GM21360 (cell line): ENCODE measurements around the gene DSCAM.
"Not testable (repeated sequence)": the region's sequence is repeated elsewhere in the genome, so short reads cannot be mapped to it uniquely, and the experiment has no call there.

Source experiments
- ATAC-seq: cut with Tn5 transposase; IDR thresholded peaks from one replicate; pipeline ENCODE4 v1.9.1; 2021; ENCODE audit warnings: mild to moderate bottlenecking, moderate library complexity; ENCODE audit not compliant: unreplicated experiment

Gene DSCAM

DNA sequence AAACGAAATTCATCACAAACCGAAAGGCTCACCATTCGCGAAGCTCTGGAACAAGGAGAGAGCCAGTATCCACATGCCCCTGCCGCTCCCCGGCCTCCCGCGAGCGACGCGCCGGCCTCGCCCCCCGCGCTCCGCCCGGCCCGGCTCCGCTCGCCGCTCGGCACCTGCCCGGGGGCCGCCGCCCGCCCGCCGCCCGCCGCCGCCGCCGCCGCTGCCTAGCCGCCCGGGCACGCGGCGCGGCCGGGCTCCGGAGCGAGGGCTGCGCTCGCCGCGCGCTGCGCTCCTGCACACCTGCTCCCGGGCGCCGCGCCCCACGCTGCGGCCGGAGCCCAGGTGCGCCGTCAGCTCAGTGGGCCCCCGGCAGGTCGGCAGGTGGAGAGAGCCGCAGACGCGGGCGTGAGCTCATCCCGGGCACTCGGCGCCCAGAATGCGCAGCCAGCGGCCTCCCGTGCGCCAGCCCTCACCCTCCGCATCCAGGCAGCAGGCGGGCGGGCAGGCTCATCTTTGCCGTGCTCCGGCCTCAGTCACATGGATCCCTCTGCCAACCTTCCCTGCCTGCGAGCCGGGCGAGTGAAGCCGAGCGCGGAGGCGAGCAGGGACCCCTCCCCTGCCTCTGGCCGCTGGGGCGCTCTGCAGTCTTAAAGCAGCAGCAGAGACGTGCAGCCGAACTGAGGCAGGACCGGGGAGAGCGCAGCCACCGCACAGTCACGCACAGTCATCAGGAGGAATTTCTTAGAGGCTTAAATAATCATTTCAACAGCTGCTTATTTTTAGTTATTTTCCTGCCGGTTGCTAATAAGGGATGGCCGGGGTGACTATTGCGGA lies at the start of gene DSCAM:
DSCAM (minus strand) TSS at position 572 of the 825 bp plus-strand sequence; CDS start at position 75, 497 bp downstream.
- ATAC-seq, result no peak

DNA sequence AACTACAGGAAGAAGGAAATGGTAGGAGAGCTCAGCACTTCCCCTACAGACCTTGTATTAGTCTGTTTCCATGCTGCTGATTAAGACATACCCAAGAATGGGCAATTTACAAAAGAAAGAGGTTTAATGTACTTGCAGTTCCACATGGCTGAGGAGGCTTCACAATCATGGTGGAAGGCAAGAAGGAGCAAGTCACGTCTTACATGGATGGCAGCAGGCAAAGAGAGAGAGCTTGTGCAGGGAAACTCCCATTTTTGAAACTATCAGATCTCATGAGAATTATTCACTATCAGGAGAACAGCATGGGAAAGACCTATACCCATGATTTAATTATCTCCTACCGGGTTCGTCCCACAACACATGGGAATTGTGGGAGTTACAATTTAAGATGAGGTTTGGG lies 48.7 kb upstream of the DSCAM start:
- ATAC-seq, result not testable (repeated sequence)

- no peak for ATAC-seq
These were observed 40.0 kb upstream of the DSCAM start for GRCh38 chr21:40886931-40887330.

GRCh38 chr21:40886006-40886405 lies 39.0 kb upstream of the DSCAM start:
- ATAC-seq, result no peak

DNA sequence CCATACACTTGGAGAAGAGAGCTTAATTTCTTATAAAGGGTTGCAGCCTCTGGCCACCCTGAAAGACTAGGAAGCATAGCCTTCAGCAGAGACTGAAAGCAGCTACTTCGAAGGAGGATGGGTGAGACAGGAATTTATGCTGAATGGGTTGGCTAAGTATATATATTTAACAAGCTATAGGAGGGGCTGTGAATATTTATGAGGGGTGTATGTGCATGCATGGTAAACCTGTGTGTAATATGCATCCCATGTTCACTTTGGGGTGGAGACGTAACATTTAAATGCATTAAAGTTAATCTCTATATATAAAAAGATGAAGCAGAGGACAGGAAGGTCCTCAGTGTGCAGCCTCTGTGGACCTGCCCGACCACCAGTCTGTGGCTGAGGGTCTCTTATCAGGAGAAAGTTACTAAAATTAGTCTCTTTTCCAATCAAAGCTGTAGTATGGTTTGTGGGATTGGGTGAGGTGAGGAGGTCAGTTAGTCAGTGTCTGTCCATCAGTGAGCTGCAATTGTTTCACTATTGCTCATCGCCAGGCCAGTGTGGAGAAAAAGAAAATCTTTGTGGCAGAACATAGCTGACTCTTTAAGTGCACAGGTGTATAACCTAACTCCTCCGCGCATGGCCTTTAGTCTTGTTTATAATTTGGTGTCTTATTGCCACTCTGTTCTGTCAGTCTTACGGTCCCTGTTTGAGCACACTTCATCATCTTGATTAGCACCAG lies 35.4 kb upstream of the DSCAM start:
- ATAC-seq, result no peak

DNA sequence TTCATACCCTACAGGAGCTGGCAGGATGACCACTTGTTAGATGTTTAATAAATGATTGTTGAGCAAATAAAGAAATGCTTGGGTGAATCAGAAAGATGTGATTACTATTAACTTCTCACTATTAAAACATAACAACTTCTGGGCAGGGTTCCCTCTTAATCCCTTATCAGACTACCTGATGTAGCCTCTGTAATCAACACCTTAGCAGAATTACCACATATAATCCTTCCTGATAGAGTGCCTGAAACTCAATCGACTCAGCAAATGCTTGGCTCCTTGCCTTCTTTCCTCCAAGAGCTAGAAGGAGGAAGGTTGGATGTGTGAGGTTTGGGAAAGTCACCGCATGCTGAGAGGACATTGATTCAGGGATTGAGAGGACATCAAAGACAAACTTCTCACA lies 34.8 kb upstream of the DSCAM start:
- no peak for ATAC-seq

GRCh38 chr21:40871099-40871498 lies 24.1 kb upstream of the DSCAM start:
- ATAC-seq, result no peak

DNA sequence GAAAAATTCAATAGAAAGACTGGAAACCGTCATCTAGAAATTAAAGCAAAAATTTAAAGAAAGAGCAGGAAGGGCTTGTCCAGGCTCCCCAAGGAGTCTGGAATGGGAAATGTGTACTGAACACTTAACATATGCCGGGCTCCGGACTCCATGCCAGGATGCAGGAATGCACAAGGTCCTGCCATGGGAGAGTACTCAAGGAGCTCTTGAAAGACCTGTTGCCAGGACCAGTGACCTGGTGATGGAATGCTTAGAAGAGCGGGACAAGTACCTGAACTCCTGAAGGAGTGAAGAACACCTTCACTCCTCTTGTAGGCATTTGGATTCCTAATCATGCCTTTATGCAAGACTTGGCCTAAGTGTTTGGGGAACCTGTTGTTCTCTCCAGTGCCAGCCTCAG lies 16.9 kb upstream of the DSCAM start:
- ATAC-seq, result no peak

GRCh38 chr21:40858517-40858916 lies 11.6 kb upstream of the DSCAM start:
- ATAC-seq, result no peak

DNA sequence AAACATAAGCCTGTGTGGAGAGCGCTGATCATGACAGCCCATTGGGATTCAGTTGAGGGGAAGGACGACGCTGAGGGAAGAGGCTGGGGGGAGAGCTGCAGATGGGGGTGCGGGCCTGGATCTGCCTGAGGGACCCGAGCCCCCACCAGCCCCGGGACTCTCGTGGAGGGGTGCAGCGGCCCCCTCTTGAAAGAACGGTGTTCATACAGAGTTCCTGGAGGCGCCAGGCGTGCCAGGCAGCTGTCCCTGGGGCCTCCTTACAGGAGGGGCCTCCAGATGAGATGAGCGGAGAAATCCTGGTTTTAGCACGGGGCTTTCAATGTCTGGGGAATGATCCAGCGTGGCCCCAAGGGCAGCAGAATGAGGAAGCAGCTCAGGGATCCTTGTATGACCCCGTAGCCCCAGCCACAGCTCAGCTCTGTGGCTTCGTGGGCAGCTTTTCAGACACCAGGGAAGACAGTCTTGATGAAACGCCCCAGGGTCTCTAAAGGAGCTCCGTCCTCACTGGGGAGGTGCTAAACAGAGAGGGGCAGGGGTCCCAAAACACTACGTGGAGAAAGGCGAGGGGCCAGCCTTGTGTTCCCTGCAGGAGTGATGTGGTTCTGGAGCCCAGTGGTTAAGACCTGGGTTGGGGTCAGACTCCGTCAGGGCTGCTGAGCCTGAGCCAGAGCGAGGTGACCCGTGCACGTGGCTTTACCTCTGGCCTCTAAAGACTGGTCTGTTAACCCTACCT lies 7.2 kb upstream of the DSCAM start:
- ATAC-seq, result no peak

GRCh38 chr21:40852563-40852962 lies 5.6 kb upstream of the DSCAM start:
- ATAC-seq, result no peak

GRCh38 chr21:40851749-40852148 lies 4.8 kb upstream of the DSCAM start:
- ATAC-seq, result no peak

DNA sequence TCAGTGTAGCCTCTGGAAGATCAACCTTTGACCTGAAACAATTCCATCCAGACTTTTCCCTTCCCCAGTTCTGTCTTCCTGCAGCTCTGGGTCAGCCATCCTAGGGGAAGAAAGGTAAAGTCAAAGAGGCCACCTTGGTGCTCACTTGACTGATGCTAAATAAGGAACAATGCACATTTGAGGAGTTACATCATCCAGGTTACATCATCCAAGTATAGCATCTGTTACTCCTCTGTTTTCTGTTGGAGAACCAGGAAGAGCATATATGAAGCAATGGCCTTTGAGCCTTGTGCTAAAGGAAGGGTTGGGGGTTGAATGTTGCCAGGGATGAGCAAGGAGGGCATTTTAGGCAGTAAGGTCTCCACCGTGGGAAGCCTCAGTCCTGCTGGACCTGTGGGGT lies 3.1 kb upstream of the DSCAM start:
- no peak for ATAC-seq

- ATAC-seq, result no peak
These were observed 993 bp upstream of the DSCAM start for GRCh38 chr21:40847951-40848350.

DNA sequence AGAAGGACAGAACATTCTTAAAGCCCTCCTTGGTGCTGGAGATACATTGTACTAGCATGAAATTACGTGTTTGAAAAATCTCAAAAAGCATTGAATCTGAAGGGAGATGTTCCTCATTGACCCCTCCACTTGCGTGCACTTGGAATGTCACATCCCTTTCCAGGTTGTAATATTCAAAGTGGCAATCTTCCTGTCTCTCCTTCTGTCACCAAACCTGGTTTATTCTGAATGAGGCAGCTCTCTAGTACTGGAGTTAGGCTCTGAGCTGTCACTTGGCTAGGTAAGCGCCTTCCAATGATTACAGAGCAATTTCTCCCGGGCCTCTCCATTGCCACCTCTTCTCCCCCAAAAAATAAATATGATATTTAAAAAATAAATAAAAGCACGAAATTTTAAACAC lies 855 bp downstream of the DSCAM start:
- no peak for ATAC-seq

- no peak for ATAC-seq
These were observed 1.4 kb downstream of the DSCAM start for GRCh38 chr21:40845441-40845995.

DNA sequence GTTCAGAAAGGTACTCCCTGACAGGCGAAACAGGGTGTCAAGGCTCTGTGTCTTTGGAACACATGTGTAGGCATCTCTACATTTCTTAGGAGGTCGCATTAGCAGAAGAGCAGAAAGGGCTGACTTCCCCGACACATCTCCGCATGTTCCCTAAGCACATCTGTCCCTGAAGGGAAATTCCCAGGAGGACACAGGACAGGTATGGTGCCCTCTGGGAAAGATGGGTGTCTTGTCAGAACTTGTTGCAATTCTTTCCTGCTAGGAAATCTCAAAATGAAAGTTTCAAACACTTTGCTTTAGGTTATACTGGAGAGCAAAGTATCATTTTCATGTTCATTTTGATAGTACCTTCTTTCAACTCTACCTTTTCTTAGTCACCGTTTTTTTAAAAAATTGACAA lies 2.0 kb downstream of the DSCAM start:
- no peak for ATAC-seq

DNA sequence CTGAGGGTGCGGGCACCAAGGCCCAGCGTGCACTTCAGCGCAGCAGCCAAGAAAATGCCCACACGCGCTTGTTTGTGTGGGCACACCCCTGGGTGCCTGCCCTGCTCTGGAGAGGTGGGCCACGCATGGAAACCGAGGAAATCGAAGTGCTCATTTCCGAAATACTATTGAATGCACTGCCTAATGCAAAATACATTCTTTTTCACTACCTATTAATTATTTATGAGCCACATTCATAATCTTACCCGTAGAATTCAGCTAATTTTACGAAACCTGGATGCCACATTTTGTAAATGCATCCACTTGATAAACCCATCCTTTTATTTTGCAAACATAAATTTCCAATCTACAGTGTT lies 4.8 kb downstream of the DSCAM start:
- no peak for ATAC-seq

DNA sequence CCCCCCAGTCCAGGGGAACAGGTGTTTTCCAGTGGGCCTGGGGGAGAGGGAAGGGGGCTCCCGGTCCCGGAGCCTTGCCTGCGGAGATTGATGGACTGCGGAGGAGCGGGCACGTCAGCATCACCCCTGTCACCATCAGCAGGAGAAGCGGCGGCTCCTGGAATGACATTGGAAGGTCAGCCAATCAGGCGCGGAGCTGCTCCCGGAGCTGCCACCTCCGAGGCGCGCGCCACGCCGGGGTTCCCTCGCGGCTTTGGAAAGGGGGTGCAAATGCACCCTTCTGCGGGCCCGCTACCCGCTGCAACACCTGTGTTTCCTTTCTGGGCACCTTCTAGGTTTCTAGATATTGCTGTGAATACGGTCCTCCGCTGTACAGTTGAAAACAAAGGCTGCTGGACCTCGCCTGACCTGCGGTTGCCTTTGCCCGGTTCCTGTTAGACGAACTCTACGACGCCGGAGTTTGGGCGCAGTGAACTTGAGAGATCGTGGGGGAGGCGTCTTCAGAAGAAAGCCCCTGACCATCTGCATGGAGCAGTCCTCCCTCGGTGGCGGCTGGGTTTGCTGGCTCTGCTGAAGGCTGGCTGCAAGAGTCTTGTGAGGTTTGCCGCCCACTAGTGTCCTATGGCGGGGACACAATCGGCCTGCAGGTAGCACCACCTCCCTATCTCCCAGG lies 5.3 kb downstream of the DSCAM start:
- no peak for ATAC-seq

GRCh38 chr21:40840401-40841125 lies 6.4 kb downstream of the DSCAM start:
- ATAC-seq, result no peak
